ENCODE data around the gene ZNF407.
A peak's percentile ranks its signal among the peaks of the same experiment; 100 is the strongest.

Gene ZNF407

GRCh38 chr18:74817576-74817975 lies 219.9 kb downstream of the ZNF407 start:
- TF ChIP-seq CTCF (IDR thresholded peaks at IDR 0.05; ENCODE audit: insufficient read depth, low read length, poor library complexity, severe bottlenecking), result no peak
- no peak for TF ChIP-seq EZH2phosphoT487 (conservative IDR thresholded peaks at IDR 0.05; ENCODE audit: low read length)
- H3K9ac ChIP-seq (ENCODE audit: low read length), result no peak overlapping the region

GRCh38 chr18:74818516-74819175 lies 221.0 kb downstream of the ZNF407 start:
- TF ChIP-seq CTCF (IDR thresholded peaks at IDR 0.05; ENCODE audit: insufficient read depth, low read length, poor library complexity, severe bottlenecking), result no peak
- TF ChIP-seq EZH2phosphoT487 (conservative IDR thresholded peaks at IDR 0.05; ENCODE audit: low read length), result no peak
- no peaks in the 10 kb centered on the region for H3K36me3 ChIP-seq (ENCODE audit: low read length)
- no peaks in the 10 kb centered on the region for H3K27me3 ChIP-seq (ENCODE audit: low read length)
- H3K4me2 ChIP-seq (ENCODE audit: low read depth, low read length, poor library complexity, severe bottlenecking), result no peak overlapping the region
- no peak overlapping the region for H3K27ac ChIP-seq (ENCODE audit: low read depth, low read length)
- H3K9ac ChIP-seq (ENCODE audit: low read length), result no peak overlapping the region
- no peaks in the 10 kb centered on the region for H4K20me1 ChIP-seq (ENCODE audit: low read depth, low read length)
- no peak overlapping the region for H2AFZ ChIP-seq (ENCODE audit: low read depth, low read length, severe bottlenecking)
- no peak overlapping the region for H3K4me3 ChIP-seq (ENCODE audit: insufficient read depth, low read length, poor library complexity, severe bottlenecking)
- H3K79me2 ChIP-seq (ENCODE audit: insufficient read depth, low read length), result no peaks in the 10 kb centered on the region
- no peaks in the 10 kb centered on the region for H3F3A ChIP-seq (ENCODE audit: insufficient read depth)
- H3K9me3 ChIP-seq (ENCODE audit: insufficient read depth, low read length), result no peaks in the 10 kb centered on the region
- H3K9me2 ChIP-seq (replicated peaks; ENCODE audit: insufficient read depth, low read length), result no peaks in the 10 kb centered on the region

More at GRCh38 chr18:74817576-74817975, 219.9 kb downstream of the ZNF407 start:
- H3K27ac ChIP-seq (ENCODE audit: low read depth, low read length), result no peak overlapping the region
- no peak overlapping the region for H3K4me3 ChIP-seq (ENCODE audit: insufficient read depth, low read length, poor library complexity, severe bottlenecking)
- H3K36me3 ChIP-seq (ENCODE audit: low read length), result no peaks in the 10 kb centered on the region
- H2AFZ ChIP-seq (ENCODE audit: low read depth, low read length, severe bottlenecking), result no peak overlapping the region
- no peaks in the 10 kb centered on the region for H3K27me3 ChIP-seq (ENCODE audit: low read length)
- H3K9me3 ChIP-seq (ENCODE audit: insufficient read depth, low read length), result no peaks in the 10 kb centered on the region
- no peaks in the 10 kb centered on the region for H3F3A ChIP-seq (ENCODE audit: insufficient read depth)
- no peak overlapping the region for H3K4me2 ChIP-seq (ENCODE audit: low read depth, low read length, poor library complexity, severe bottlenecking)
- no peaks in the 10 kb centered on the region for H3K79me2 ChIP-seq (ENCODE audit: insufficient read depth, low read length)
- H4K20me1 ChIP-seq (ENCODE audit: low read depth, low read length), result no peaks in the 10 kb centered on the region
- no peaks in the 10 kb centered on the region for H3K9me2 ChIP-seq (replicated peaks; ENCODE audit: insufficient read depth, low read length)

- H3K27me3 ChIP-seq (ENCODE audit: low read length), result no peaks in the 10 kb centered on the region
- TF ChIP-seq CTCF (IDR thresholded peaks at IDR 0.05; ENCODE audit: insufficient read depth, low read length, poor library complexity, severe bottlenecking) (peak; percentile 86), EZH2phosphoT487 (conservative IDR thresholded peaks at IDR 0.05; ENCODE audit: low read length) (no peak)
- H3K4me3 ChIP-seq (ENCODE audit: insufficient read depth, low read length, poor library complexity, severe bottlenecking), result no peak overlapping the region
- no peaks in the 10 kb centered on the region for H4K20me1 ChIP-seq (ENCODE audit: low read depth, low read length)
- no peak overlapping the region for H3K9ac ChIP-seq (ENCODE audit: low read length)
- H2AFZ ChIP-seq (ENCODE audit: low read depth, low read length, severe bottlenecking), result no peak overlapping the region
- H3K27ac ChIP-seq (ENCODE audit: low read depth, low read length), result no peak overlapping the region
- no peaks in the 10 kb centered on the region for H3K79me2 ChIP-seq (ENCODE audit: insufficient read depth, low read length)
- H3K4me2 ChIP-seq (ENCODE audit: low read depth, low read length, poor library complexity, severe bottlenecking), result no peak overlapping the region
- no peaks in the 10 kb centered on the region for H3K36me3 ChIP-seq (ENCODE audit: low read length)
- no peaks in the 10 kb centered on the region for H3K9me3 ChIP-seq (ENCODE audit: insufficient read depth, low read length)
- no peaks in the 10 kb centered on the region for H3F3A ChIP-seq (ENCODE audit: insufficient read depth)
- H3K9me2 ChIP-seq (replicated peaks; ENCODE audit: insufficient read depth, low read length), result no peaks in the 10 kb centered on the region
Observed at GRCh38 chr18:74819433-74820059, 221.9 kb downstream of the ZNF407 start.
